K562 treated with DMSO at 1 percent for 48 hours (cell line): Measurements from ENCODE around the gene R3HDM1. TPM values are rescaled to one million over a fixed set of nuclear protein-coding genes. Genes with fewer than 3 reads are reported as not detected.

Experiments used
- total RNA-seq: library from RNA; unstranded; fragments of 300-600 nt; gene quantifications from 2 replicates; pipeline ENCODE4 v1.2.3, GENCODE V29; 2022; ENCODE audit warnings: low replicate concordance; ENCODE audit errors: extremely low read depth

The R3HDM1 gene
- total RNA-seq: not detected in 2 replicates

DNA sequence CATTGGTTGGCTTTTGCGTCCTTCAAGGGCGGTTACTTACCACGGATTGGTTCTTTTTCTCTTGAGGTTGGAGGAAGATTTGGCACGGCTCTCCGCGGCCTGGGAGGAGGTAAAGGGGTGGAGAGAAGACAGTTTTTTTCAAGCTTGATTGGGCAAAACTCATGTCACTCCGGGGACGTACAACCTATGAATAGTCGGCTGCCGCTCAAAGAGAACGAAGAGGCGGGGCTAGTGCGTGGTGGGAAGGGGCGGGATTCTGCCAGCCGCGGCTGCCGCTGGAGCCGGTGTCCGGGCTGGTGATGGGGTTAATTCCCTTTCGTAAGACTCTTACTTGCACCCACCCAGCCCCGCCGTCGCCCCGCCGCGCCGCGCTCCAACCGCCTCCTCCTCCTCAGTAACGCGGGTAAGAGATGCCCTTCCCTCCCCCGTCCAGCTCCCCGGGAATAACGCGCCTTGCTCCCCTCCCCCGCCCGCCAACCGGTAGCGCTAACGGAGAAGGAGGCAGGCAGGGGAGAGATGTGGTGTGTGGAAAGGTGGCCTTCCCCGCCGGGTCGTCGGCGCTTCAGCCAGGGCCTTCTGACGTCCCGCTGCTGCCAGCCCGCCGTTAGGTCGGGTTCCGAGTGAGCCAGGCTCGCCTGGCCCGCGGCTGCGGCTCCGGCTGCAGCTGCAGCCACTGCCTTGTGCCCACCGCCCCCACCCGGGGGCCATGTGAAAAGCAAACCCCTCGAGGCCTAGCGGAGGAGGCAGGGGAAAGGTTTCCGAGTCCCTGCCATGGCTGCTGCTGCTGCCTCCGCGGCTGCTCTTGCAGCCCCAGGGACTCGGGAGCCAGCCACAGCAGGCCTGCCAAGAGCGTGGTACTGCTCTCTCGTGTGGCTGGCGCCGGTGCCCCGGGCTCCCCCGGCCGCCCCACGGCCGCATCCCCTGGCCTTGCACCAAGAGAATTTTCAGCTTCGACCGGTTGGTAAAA, at the start of gene R3HDM1:
Gene R3HDM1 (plus strand): TSS at position 254 of the 967 bp plus-strand sequence. CDS start 73,362 bp downstream, outside the sequence.

DNA sequence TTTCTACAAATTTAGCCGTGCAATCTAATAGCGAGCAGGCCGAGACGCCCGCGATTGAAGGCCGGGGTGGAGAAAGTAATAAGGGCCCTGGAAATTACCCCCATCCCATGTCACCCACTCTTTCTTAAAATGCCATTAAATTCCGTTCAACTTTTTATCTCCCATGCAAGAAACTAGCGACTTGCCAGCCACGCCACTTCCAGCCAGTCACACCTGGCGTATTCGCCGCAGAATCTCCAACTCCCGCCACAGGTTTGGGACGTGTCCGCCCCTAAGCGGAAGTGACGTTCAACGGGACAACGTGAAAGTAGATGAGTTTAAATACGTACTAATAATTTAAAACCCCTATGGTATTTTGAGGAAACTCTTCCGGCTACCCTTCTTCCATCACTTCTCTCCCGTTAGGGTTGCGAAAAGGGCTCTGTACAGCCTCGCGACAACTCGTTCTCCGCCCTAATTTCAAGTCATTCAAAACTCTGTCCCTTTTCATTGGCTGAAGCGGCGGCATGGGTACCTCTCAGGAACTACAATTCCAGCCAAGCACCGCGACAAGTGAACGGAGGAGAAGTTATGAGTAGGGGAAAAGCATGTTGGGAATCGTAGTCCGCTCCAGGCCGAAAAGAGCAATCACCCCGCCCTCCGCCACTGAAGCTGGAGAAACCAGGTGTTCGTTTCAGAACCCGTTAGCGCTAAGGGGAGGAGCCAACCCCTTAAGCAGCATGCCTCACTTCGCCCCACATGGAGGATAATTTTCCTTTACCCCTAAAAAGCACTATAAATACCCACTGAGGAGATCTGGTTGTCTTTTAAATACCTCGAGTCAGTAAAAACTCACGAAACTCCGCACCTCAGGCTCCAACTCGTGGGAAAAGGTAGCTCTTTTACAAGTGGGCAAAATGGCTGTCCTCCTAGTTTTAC, 712 bp upstream of the R3HDM1 start, which contains the start of gene ZRANB3:
Gene ZRANB3 (minus strand): TSS at position 906 of the 918 bp plus-strand sequence.

DNA sequence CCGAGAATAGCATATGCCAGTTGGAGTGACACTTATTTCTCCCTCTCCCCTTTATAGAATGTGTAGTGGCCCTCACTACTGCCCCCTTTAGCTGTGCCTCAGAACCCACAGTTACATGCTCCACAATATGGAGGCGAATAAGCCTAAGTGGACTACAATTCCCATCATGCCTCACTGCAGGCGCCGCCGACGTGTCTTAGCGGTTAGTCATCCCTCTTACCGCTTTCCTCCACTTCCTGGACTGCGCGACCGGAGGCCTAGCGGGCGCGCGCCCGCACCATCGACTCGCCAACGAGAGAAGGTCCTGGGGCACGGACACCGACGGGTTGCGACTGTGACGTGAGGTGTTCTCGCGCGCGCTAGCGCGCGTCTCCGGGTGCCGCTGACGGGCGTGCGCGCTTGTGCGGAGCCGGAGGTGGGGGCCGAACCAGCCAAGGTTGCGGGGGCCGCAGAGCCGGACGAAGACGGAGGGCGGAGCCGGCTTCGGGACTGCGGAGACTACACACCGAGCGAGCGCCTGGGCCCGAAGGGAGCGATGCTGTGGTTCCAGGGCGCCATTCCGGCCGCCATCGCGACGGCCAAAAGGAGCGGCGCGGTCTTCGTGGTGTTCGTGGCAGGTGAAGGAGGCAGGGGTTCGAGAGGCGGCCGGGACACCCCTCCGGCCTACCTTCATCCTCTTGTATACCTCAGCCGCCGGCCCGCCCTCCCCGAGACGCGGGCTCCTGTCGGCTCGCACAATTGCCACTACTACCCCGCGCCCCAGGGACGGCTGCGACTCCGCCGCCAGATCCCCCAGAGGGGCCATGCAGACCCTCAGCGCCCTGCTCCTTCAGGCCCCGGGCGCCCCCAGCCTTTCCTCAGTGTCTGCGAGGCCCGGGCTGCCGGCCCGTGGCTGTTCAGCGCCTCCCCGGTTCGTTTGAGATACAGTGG, 210.4 kb downstream of the R3HDM1 start, which contains the start of gene UBXN4:
Gene UBXN4 (plus strand): TSS at position 461 of the 930 bp plus-strand sequence. CDS start 75 bp downstream, at position 536.

Other genes starting within 250 kb of the R3HDM1 start
- gene ZRANB3, start 266 bp upstream of the R3HDM1 start, total RNA-seq: not detected in 2 replicates
- gene UBXN4, start 210.4 kb downstream of the R3HDM1 start, total RNA-seq: not detected in 2 replicates